Chondrocyte (in vitro differentiated cells): Measurements from ENCODE around the gene UCN3. TPM values are rescaled to one million over a fixed set of nuclear protein-coding genes. Genes with fewer than 3 reads are reported as not detected.
A peak's percentile ranks its signal among the peaks of the same experiment; 100 is the strongest.

ENCODE experiments used
- DNase-seq: peaks from one replicate; pipeline ENCODE4 v3.0.0; 2021; ENCODE audit warnings: mixed read lengths, low spot score
- H3K27ac Mint-ChIP-seq: one replicate; pipeline ENCODE4 v1.8.0; 2021; ENCODE audit warnings: mild to moderate bottlenecking, moderate library complexity, mixed read lengths; ENCODE audit not compliant: unreplicated experiment
- H3K27me3 Mint-ChIP-seq: 2 replicates; pipeline ENCODE4 v1.8.0; 2021; ENCODE audit warnings: low read depth, mixed read lengths
- H3K36me3 Mint-ChIP-seq: 2 replicates; pipeline ENCODE4 v1.8.0; 2021; ENCODE audit warnings: low read depth, mixed read lengths
- H3K4me1 Mint-ChIP-seq: 2 replicates; pipeline ENCODE4 v1.8.0; 2021; ENCODE audit warnings: low read depth, mild to moderate bottlenecking, mixed read lengths
- H3K4me3 Mint-ChIP-seq: one replicate; pipeline ENCODE4 v1.8.0; 2021; ENCODE audit warnings: mild to moderate bottlenecking, moderate library complexity, mixed read lengths; ENCODE audit not compliant: unreplicated experiment
- H3K9me3 Mint-ChIP-seq: 2 replicates; pipeline ENCODE4 v1.8.0; 2021; ENCODE audit warnings: low read depth, mixed read lengths
- CTCF ChIP-seq: fragments of 200-600 bp; sonication (generic); IDR thresholded peaks from 2 replicates; pipeline ENCODE4 v1.5.0; 2021; ENCODE audit warnings: antibody characterized with exemption, mild to moderate bottlenecking, moderate library complexity
- total RNA-seq: library from RNA; stranded (reverse); gene quantifications from 3 replicates; pipeline ENCODE4 v1.2.1, GENCODE V29; 2021

The UCN3 gene
- total RNA-seq, 1 donor from 2014 or later, result not detected

- peak within 1 kb of the TSS; percentile 43 for H3K27ac Mint-ChIP-seq
- H3K4me1 Mint-ChIP-seq, result peaks cover 4% of the 10 kb centered on the region
Observed at GRCh38 chr10:5412277-5412941, 47.6 kb downstream of the UCN3 start, which contains the start of gene NET1. Gene NET1, plus strand, starts transcription at chr10:5412557. Its CDS starts 136 bp downstream, at chr10:5412693.

GRCh38 chr10:5413012-5413938, 48.5 kb downstream of the UCN3 start:
- Mint-ChIP-seq H3K9me3 (peaks cover 11% of the 10 kb centered on the region), H3K4me1 (peaks cover 4% of the 10 kb centered on the region), H3K27me3 (peaks cover 7% of the 10 kb centered on the region), H3K27ac (no peak overlapping the region), H3K4me3 (no peak overlapping the region), H3K36me3 (peaks cover 1% of the 10 kb centered on the region)
- no peak for DNase-seq
- TF ChIP-seq CTCF, result no peak

More at GRCh38 chr10:5412277-5412941, 47.6 kb downstream of the UCN3 start, which contains the start of gene NET1:
- TF ChIP-seq CTCF, result no peak
- peaks cover 12% of the 10 kb centered on the region for H3K27me3 Mint-ChIP-seq
- H3K9me3 Mint-ChIP-seq, result peaks cover 3% of the 10 kb centered on the region
- H3K4me3 Mint-ChIP-seq, result no peak within 1 kb of the TSS
- DNase-seq, result peak; percentile 94
- H3K36me3 Mint-ChIP-seq, result no peaks in the 10 kb centered on the region

- Mint-ChIP-seq H3K4me3 (no peak overlapping the region), H3K27me3 (no peaks in the 10 kb centered on the region), H3K36me3 (peaks cover 9% of the 10 kb centered on the region), H3K27ac (no peak overlapping the region), H3K4me1 (peaks cover 3% of the 10 kb centered on the region), H3K9me3 (peaks cover 27% of the 10 kb centered on the region)
- no peak for DNase-seq
- TF ChIP-seq CTCF, result no peak
Observed at GRCh38 chr10:5416981-5417380, 52.2 kb downstream of the UCN3 start.

- no peaks in the 10 kb centered on the region for H3K27me3 Mint-ChIP-seq
- no peak for TF ChIP-seq CTCF
- peaks cover 8% of the 10 kb centered on the region for H3K4me1 Mint-ChIP-seq
- peaks cover 27% of the 10 kb centered on the region for H3K9me3 Mint-ChIP-seq
- no peak overlapping the region for H3K27ac Mint-ChIP-seq
- DNase-seq, result no peak
- H3K4me3 Mint-ChIP-seq, result no peak overlapping the region
- peaks cover 9% of the 10 kb centered on the region for H3K36me3 Mint-ChIP-seq
Observed at GRCh38 chr10:5418584-5418983, 53.8 kb downstream of the UCN3 start.

GRCh38 chr10:5419466-5420094, 54.8 kb downstream of the UCN3 start:
- H3K36me3 Mint-ChIP-seq, result peaks cover 9% of the 10 kb centered on the region
- no peak overlapping the region for H3K4me3 Mint-ChIP-seq
- H3K9me3 Mint-ChIP-seq, result peaks cover 27% of the 10 kb centered on the region
- H3K27me3 Mint-ChIP-seq, result no peaks in the 10 kb centered on the region
- no peak for DNase-seq
- peaks cover 18% of the 10 kb centered on the region for H3K4me1 Mint-ChIP-seq
- TF ChIP-seq CTCF, result no peak
- no peak overlapping the region for H3K27ac Mint-ChIP-seq
